UCSD-AML1 (cell line): ENCODE results near the gene STAB2.
A peak's percentile ranks its signal among the peaks of the same experiment; 100 is the strongest.

Experiments
- DNase-seq: peaks from one replicate; lab custom pipeline; 2025; ENCODE audit not compliant: unreplicated experiment; lab: John Stamatoyannopoulos, UW

Gene STAB2

GRCh38 chr12:103586791-103587370 is at the start of gene STAB2:
STAB2 (plus strand) TSS chr12:103587273; CDS start chr12:103587477, 204 bp downstream.
- DNase-seq, result no peak

GRCh38 chr12:103538397-103538796 is 48.7 kb upstream of the STAB2 start:
- DNase-seq, result no peak

GRCh38 chr12:103540319-103540718 is 46.8 kb upstream of the STAB2 start:
- DNase-seq, result no peak

- no peak for DNase-seq
These were observed 45.0 kb upstream of the STAB2 start for GRCh38 chr12:103542078-103542477.

- DNase-seq, result no peak
These were observed 40.1 kb upstream of the STAB2 start for GRCh38 chr12:103546959-103547358.

- DNase-seq, result no peak
These were observed 39.7 kb upstream of the STAB2 start for GRCh38 chr12:103547376-103547775.

GRCh38 chr12:103547929-103548328 is 39.1 kb upstream of the STAB2 start:
- no peak for DNase-seq

- DNase-seq, result peak; percentile 41
These were observed 38.2 kb upstream of the STAB2 start for GRCh38 chr12:103548622-103549601.

GRCh38 chr12:103556890-103557627 is 30.0 kb upstream of the STAB2 start:
- no peak for DNase-seq

GRCh38 chr12:103557628-103558010 is 29.5 kb upstream of the STAB2 start:
- DNase-seq, result no peak

GRCh38 chr12:103558879-103559278 is 28.2 kb upstream of the STAB2 start:
- no peak for DNase-seq

GRCh38 chr12:103560604-103561101 is 26.4 kb upstream of the STAB2 start:
- no peak for DNase-seq

GRCh38 chr12:103561174-103561573 is 25.9 kb upstream of the STAB2 start:
- DNase-seq, result no peak

- no peak for DNase-seq
These were observed 20.7 kb upstream of the STAB2 start for GRCh38 chr12:103566398-103566797.

GRCh38 chr12:103569278-103569677 is 17.8 kb upstream of the STAB2 start:
- DNase-seq, result no peak

GRCh38 chr12:103571286-103571685 is 15.8 kb upstream of the STAB2 start:
- no peak for DNase-seq

- no peak for DNase-seq
These were observed 14.6 kb upstream of the STAB2 start for GRCh38 chr12:103572312-103573045.

- no peak for DNase-seq
These were observed 13.9 kb upstream of the STAB2 start for GRCh38 chr12:103573185-103573584.

- DNase-seq, result no peak
These were observed 8.1 kb upstream of the STAB2 start for GRCh38 chr12:103578926-103579325.

GRCh38 chr12:103580026-103580425 is 7.0 kb upstream of the STAB2 start:
- DNase-seq, result no peak

GRCh38 chr12:103583008-103583407 is 4.1 kb upstream of the STAB2 start:
- no peak for DNase-seq
